ENCODE data around the gene ZDHHC1.

Gene ZDHHC1, protein sequence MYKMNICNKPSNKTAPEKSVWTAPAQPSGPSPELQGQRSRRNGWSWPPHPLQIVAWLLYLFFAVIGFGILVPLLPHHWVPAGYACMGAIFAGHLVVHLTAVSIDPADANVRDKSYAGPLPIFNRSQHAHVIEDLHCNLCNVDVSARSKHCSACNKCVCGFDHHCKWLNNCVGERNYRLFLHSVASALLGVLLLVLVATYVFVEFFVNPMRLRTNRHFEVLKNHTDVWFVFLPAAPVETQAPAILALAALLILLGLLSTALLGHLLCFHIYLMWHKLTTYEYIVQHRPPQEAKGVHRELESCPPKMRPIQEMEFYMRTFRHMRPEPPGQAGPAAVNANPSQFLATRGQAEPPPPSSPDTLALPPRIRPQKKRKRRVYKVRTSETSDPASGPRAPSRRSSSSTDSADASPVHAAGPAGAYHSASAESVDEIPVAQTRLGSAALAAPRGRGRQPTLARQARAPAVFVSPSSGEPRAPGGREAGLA

GRCh38 chr16:67415872-67416793 is at the start of gene ZDHHC1:
Gene ZDHHC1 (minus strand): TSS chr16:67416477. CDS start chr16:67407775, 8,702 bp downstream.
- FAIRE-seq (peak; percentile 54), DNase-seq (ENCODE audit: insufficient read length, low spot score) (peak; percentile 85)

GRCh38 chr16:67464565-67464964 is 48.3 kb upstream of the ZDHHC1 start:
- no peak for DNase-seq (ENCODE audit: insufficient read length, low spot score)
- no peak for FAIRE-seq

GRCh38 chr16:67463691-67464090 is 47.4 kb upstream of the ZDHHC1 start:
- FAIRE-seq = no peak
- DNase-seq (ENCODE audit: insufficient read length, low spot score) = no peak

DNA sequence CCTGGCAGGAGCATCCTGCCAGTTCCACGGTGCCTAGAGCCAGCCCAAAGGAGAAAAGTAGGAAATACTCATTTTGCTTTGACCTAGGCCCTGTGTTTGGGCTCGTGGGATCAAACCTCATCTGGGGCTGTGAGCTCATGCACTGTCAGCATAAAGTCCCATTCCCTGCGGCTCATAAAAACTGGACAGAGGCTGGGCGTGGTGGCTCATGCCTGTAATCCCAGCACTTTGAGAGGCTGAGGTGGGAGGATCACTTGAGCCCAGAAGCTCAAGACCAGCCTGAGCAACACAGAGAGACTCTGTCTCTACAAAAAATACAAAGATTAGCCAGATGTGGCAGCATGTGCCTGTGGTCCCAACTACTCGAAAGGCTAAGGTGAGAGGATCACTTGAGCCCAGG is 46.8 kb upstream of the ZDHHC1 start:
- DNase-seq (ENCODE audit: insufficient read length, low spot score) (no peak), FAIRE-seq (no peak)

DNA sequence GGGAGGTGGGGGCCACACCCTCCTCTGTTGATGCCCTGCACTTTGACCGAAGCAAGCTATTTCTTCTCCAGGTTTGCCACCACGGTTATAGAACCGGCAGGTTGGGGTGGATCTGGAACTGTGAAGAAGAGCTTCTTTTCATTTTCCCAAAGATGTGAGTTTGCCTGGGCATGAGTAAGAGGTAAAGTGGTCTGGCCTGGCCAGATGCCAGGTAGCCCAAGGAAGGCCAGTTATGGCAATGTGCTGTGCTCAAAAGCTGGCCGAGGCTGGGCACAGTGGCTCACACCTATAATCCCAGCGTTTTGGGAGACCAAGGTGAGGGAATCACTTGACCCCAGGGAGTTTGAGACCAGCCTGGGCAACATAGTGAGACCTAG is 46.0 kb upstream of the ZDHHC1 start:
- FAIRE-seq (no peak), DNase-seq (ENCODE audit: insufficient read length, low spot score) (no peak)

DNA sequence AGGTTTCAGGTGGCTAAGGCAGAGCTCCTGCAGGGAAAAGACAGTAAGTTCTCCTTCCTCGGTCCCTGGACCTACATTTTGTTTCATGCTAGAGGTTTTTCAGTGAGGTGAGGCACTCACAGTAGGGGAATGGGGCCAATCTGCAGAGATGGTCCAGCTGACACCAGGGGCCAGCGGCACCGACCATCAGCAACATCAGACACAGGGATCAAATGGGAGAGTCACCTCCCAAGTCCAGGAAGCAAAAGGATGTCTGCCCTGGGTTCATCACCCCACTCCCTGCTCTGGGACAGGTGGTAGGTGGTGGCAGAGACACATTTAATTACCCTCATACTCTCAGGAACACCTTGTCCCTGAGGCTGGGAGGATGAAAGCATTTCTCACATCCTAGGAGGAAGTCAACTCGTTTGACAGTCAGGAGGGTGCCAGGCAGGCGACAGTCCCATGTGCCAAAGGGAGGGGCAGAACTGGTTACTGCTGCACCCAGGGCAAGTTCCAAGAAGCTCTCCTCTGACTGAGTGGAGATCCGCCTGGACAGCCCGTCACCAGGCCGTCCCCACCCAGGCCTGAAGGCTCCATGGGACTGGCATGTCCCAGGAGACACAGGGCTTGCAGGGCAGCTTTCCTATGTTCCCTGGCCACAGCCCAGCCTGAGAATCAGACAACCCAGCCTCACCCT is 45.5 kb upstream of the ZDHHC1 start:
- no peak for DNase-seq (ENCODE audit: insufficient read length, low spot score)
- FAIRE-seq = no peak

DNA sequence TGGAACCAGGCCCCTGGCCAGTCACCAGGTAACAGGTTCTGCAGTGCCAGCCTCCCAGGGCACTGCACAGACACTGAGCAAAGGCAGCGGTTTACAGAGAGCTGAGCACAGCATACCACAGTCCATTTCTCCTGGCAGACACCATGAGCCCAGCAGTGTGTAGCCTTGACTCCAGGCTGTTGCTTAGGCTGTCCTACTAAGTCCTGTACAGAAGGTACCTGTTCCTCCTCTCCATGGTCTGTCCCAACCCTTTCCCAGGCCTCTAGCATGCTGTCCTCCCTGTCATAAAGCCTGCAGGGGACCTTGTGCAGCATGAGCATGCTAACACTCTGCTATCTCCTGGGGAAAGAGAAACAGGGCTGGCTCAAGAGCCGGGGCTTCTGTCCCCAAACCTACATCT is 44.7 kb upstream of the ZDHHC1 start:
- no peak for FAIRE-seq
- no peak for DNase-seq (ENCODE audit: insufficient read length, low spot score)

GRCh38 chr16:67460168-67460567 is 43.9 kb upstream of the ZDHHC1 start:
- DNase-seq (ENCODE audit: insufficient read length, low spot score) (no peak), FAIRE-seq (no peak)

GRCh38 chr16:67459861-67460150 is 43.5 kb upstream of the ZDHHC1 start:
- FAIRE-seq (no peak), DNase-seq (ENCODE audit: insufficient read length, low spot score) (no peak)

- DNase-seq (ENCODE audit: insufficient read length, low spot score) (no peak), FAIRE-seq (no peak)
These were observed 43.0 kb upstream of the ZDHHC1 start for GRCh38 chr16:67459066-67459860.

DNA sequence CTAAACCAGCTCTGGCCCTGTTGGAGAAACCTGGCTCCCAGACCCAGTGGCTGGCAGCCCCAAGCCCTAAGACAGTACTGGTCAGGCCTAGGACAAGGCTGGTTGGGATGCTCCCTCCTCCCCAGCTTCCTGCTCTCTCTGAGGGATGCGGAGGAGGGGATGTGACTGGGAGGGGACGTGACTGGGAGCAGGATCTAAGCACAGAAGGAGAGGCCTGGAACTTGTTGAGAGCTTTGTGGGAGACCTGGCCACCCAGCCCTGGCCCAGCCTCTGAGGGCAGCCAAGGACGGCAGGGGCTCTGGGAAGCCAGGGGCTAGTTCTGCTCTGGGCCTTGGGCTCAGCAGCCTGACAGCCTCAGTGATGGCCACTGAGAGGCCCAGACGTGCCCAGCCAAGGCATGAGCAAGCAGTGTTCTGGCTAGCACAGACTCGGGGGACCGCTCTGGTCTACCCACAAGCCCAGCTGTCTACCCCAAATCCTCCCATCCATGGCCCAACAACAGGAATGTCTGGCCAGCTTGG is 41.9 kb upstream of the ZDHHC1 start:
- no peak for FAIRE-seq
- no peak for DNase-seq (ENCODE audit: insufficient read length, low spot score)

GRCh38 chr16:67457611-67458010 is 41.3 kb upstream of the ZDHHC1 start:
- no peak for DNase-seq (ENCODE audit: insufficient read length, low spot score)
- no peak for FAIRE-seq

DNA sequence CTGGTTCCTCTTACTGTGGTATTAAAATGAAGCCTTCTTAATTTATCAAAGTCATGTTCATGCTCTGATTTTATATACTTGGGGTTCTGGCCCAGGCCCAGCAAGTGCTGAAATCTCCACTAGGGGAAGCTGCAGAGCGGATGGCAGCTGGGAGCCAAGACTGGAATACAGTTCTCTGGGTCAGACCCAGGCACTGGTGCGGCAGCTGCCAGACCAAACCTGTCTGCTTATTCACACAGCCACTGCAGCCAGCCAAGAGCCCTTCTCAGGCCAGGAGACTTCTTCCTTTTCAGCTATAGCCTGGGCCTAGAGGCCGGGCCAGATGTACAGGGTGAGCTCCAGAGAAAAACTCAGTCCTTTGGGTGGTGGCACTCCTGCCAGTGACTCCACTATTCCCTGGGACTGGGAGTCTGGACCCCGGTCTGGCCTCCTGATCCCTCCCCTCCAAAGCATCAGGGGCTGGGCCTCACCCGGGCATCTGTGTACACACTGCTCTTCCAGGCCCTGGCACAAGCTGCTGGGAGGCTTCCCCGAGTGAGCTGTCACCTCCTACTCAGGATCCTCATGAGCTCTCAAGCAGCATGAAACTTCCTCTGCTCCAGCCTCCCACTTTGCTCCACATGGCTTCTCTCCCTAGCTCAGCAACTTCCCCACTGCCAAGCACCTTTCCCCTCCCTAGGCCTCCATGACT is 40.3 kb upstream of the ZDHHC1 start:
- DNase-seq (ENCODE audit: insufficient read length, low spot score) (no peak), FAIRE-seq (peak; percentile 40)

DNA sequence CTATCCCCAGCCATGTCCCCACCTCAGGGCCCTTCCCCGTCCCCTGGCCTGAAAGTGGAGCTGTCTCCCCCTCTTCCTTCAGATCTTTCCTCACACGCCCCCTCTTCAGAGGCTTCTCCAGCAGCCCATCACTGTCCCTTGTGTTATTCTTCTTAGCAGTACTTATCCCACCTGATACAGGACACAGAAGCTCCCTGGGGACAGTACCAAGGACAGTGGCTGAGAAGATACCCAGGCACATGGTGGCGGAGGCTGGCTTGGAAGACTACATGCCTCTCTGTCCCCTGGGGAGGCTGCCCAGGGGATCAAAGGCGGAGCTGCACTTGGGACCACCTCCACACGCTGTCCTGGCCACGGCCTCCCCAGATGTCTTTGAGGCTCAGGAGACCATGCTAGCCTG is 38.6 kb upstream of the ZDHHC1 start:
- no peak for DNase-seq (ENCODE audit: insufficient read length, low spot score)
- no peak for FAIRE-seq

- FAIRE-seq = no peak
- DNase-seq (ENCODE audit: insufficient read length, low spot score) = no peak
These were observed 37.8 kb upstream of the ZDHHC1 start for GRCh38 chr16:67454104-67454503.

DNA sequence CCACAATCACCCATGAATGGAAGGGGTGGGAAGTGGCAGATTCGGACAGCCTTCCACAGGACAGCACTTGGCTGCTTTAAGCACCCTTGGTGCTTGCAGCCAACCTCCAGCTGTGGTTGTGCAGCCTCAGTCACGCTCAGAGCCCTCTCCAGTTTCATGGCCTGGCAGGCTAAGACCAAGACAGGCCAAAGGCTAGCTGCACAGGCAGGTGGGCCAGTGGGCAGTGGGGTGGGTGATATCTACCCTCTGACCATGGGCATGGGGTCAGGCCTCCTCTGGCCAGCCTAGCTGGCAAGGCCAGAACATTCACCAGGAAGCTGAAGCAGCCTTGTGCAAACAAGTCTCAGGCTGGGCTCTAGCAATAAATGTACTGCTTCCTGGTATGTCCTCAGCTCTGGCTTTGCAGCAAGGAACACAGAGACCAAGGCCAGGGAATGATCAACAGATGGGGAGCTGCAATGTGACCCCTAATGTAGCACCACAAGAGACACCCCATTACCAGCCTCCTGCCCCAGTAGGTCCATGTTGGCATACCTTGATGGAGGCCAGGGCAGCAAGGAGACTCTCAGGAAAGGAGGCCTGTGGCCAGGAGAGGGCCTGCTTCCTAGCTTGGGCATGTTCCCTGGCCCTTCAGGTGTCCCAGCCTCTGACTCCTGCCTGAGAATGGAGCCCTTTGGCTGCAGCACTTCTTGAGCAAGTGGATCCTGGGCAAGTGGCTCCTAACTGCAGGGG is 35.6 kb upstream of the ZDHHC1 start:
- FAIRE-seq (no peak), DNase-seq (ENCODE audit: insufficient read length, low spot score) (no peak)

- DNase-seq (ENCODE audit: insufficient read length, low spot score) (no peak), FAIRE-seq (peak; percentile 52)
These were observed 34.9 kb upstream of the ZDHHC1 start for GRCh38 chr16:67451061-67451703.

DNA sequence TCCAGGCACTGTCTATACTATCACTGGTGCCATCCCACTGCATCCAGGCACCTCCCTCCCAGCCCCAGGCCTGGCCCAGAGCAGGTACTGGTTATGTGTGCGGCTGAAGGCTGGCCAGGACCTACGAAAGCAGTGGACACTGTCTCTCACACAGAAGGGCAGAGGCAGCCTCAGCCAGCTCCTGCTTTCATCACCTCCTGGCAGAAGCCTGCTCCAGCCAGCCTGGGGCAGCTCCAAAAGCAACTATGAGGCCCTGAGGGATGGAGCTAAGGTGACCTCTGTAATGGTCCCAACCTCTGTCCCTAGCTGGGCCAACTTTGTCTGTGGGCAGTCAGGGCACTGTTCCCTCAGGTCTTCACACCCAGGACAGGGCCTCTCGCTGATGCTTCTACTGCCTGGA is 33.5 kb upstream of the ZDHHC1 start:
- peak; percentile 46 for FAIRE-seq
- DNase-seq (ENCODE audit: insufficient read length, low spot score) = no peak
